GM12878 (cell line): Measurements from ENCODE around the gene ATP2B1. TPM values are rescaled to one million over a fixed set of nuclear protein-coding genes. Genes with fewer than 3 reads are reported as not detected.
A peak's percentile ranks its signal among the peaks of the same experiment; 100 is the strongest.

Source experiments
- ATAC-seq: fragments of 200-7000 bp; cut with Tn5 transposase; 3 replicates; pipeline ENCODE4 v1.9.1; 2020; ENCODE audit warnings: mild to moderate bottlenecking, moderate library complexity
- BruUV-seq: library from RNA; stranded (reverse); fragments of 400-500 nt; replicated peaks from 2 replicates; lab custom pipeline; 2021; lab: Mats Ljungman, UMichigan
- CTCF ChIA-PET: fragments of 300-600 bp; sonication (Branson Sonifier 250); formaldehyde crosslinking; extraction: SDS; loops from one replicate; lab custom pipeline; 2021; ENCODE audit warnings: inconsistent platforms; lab: Yijun Ruan, JAX
- POLR2A ChIA-PET: fragments of 350-600 bp; formaldehyde crosslinking; extraction: SDS; loops from one replicate; lab custom pipeline; 2021; ENCODE audit warnings: inconsistent platforms; lab: Charles Lee
- RAD21 ChIA-PET: fragments of 300-600 bp; sonication (Branson Sonifier 250); formaldehyde crosslinking; loops from one replicate; lab custom pipeline; 2023; ENCODE audit warnings: antibody characterized with exemption; ENCODE audit not compliant: unreplicated experiment; lab: Charles Lee
- SMC1A ChIA-PET: fragments of 300-600 bp; sonication (Branson Sonifier 250); formaldehyde crosslinking; loops from one replicate; lab custom pipeline; 2023; ENCODE audit not compliant: unreplicated experiment, uncharacterized antibody; lab: Charles Lee
- DNase-seq: peaks from one replicate; pipeline ENCODE4 v3.0.0-alpha.2; 2011; ENCODE audit warnings: low read depth, low spot score
- FAIRE-seq: peaks from 3 replicates; lab custom pipeline; 2011; peaks lifted over from hg19 to GRCh38; lab: Jason Lieb, UNC
- H2AFZ ChIP-seq: 2 replicates; pipeline ENCODE4 v1.6.0; 2011; ENCODE audit warnings: low read depth, low read length, control low read depth; ENCODE audit not compliant: control insufficient read depth
- H3K27ac ChIP-seq: 2 replicates; pipeline ENCODE4 v1.5.1; 2011; ENCODE audit warnings: control low read depth; ENCODE audit not compliant: control insufficient read depth, insufficient read depth
- H3K27me3 ChIP-seq, 2 experiments: replicated peaks in 1 of 2; 2 replicates each; pipeline versions ENCODE4 v1.6.0 to v1.6.1; 2011; ENCODE audit warnings: low read length in 1 of 2; ENCODE audit not compliant: control insufficient read depth in 2 of 2, insufficient read depth in 2 of 2
- H3K36me3 ChIP-seq, 2 experiments: 2 replicates each; pipeline ENCODE4 v1.5.1; 2011; ENCODE audit warnings: low read length in 1 of 2; ENCODE audit not compliant: control insufficient read depth in 2 of 2, insufficient read depth in 2 of 2
- H3K4me1 ChIP-seq: 2 replicates; pipeline ENCODE4 v1.6.1; 2011; ENCODE audit warnings: mild to moderate bottlenecking, low read length, moderate library complexity, mixed read lengths; ENCODE audit not compliant: control insufficient read depth, insufficient read depth
- H3K4me2 ChIP-seq: 2 replicates; pipeline ENCODE4 v1.6.0; 2011; ENCODE audit warnings: control low read depth; ENCODE audit not compliant: control insufficient read depth, insufficient read depth
- H3K4me3 ChIP-seq: fragments of 200-600 bp; sonication (generic); 2 replicates; pipeline ENCODE4 v1.5.1; 2016
- H3K79me2 ChIP-seq: 2 replicates; pipeline ENCODE4 v1.6.0; 2011; ENCODE audit warnings: low read length; ENCODE audit not compliant: control insufficient read depth, insufficient read depth
- H3K9ac ChIP-seq: 2 replicates; pipeline ENCODE4 v1.8.0; 2011; ENCODE audit warnings: low read length, control low read depth, mixed read lengths; ENCODE audit not compliant: control insufficient read depth, insufficient read depth
- H3K9me3 ChIP-seq: replicated peaks from 3 replicates; pipeline ENCODE4 v1.5.1; 2011; ENCODE audit warnings: mild to moderate bottlenecking, low read length; ENCODE audit not compliant: control insufficient read depth, insufficient read depth
- H4K20me1 ChIP-seq: 2 replicates; pipeline ENCODE4 v1.6.0; 2011; ENCODE audit not compliant: control insufficient read depth, insufficient read depth
- CHD4 ChIP-seq: fragments of 200-600 bp; sonication (generic); IDR thresholded peaks from 2 replicates; pipeline ENCODE4 v1.6.1; 2016; ENCODE audit warnings: mild to moderate bottlenecking
- ETV6 ChIP-seq, 2 experiments: fragments of 450-650 bp in 1 of 2; IDR thresholded peaks in 1 of 2; conservative IDR thresholded peaks in 1 of 2; 2 replicates each; pipeline ENCODE4 v1.6.1; 2014; ENCODE audit warnings: antibody characterized with exemption in 1 of 2, borderline replicate concordance in 1 of 2, low read depth in 1 of 2, mild to moderate bottlenecking in 1 of 2, moderate library complexity in 1 of 2
- FOXK2 ChIP-seq: fragments of 450-650 bp; IDR thresholded peaks from 2 replicates; pipeline ENCODE4 v1.6.1; 2017; ENCODE audit warnings: mild to moderate bottlenecking, moderate library complexity
- JUND ChIP-seq: IDR thresholded peaks from 2 replicates; pipeline ENCODE4 v1.6.1; 2012; ENCODE audit warnings: low read depth, mild to moderate bottlenecking, low read length, improper control_type of control experiment, moderate library complexity
- MXI1 ChIP-seq: fragments of 150-350 bp; IDR thresholded peaks from 2 replicates; pipeline ENCODE4 v1.6.1; 2011; ENCODE audit warnings: low read depth, mild to moderate bottlenecking, inconsistent platforms, low read length, improper control_type of control experiment
- PBX3 ChIP-seq: IDR thresholded peaks from 2 replicates; pipeline ENCODE4 v1.6.1; 2011; ENCODE audit warnings: mild to moderate bottlenecking, low read depth, low read length, moderate library complexity; ENCODE audit not compliant: insufficient replicate concordance
- PRDM15 ChIP-seq: fragments of 450-650 bp; formaldehyde crosslinking; IDR thresholded peaks from 2 replicates; pipeline ENCODE4 v1.4.0; 2020; ENCODE audit warnings: mild to moderate bottlenecking, moderate library complexity
- RELA ChIP-seq: fragments of 450-650 bp; IDR thresholded peaks from 2 replicates; pipeline ENCODE4 v1.8.0; 2014; ENCODE audit warnings: borderline replicate concordance; ENCODE audit not compliant: partially characterized antibody
- SREBF2 ChIP-seq: IDR thresholded peaks from 2 replicates; pipeline ENCODE4 v1.6.1; 2012; ENCODE audit warnings: mild to moderate bottlenecking, low read length
- USF2 ChIP-seq: IDR thresholded peaks from 2 replicates; pipeline ENCODE4 v1.6.1; 2011; ENCODE audit warnings: low read depth, low read length, improper control_type of control experiment, borderline replicate concordance
- ZBTB4 ChIP-seq: fragments of 450-650 bp; formaldehyde crosslinking; IDR thresholded peaks from 2 replicates; pipeline ENCODE4 v1.4.0; 2022; ENCODE audit warnings: mild to moderate bottlenecking, moderate library complexity
- WGBS: methylation state at CpG from one replicate; pipeline ENCODE4 v1.1.6; 2016; ENCODE audit warnings: low lambda C conversion rate; ENCODE audit not compliant: insufficient replicate concordance, insufficient coverage; ENCODE audit errors: missing lambda C conversion rate; 5-methylcytosine and 5-hydroxymethylcytosine counted together
- in situ Hi-C: fragments of 300-500 bp; cut with MboI; formaldehyde crosslinking; loops from 9 replicates; pipeline ENCODE4 v1.14.3; 2018; ENCODE audit warnings: mixed read lengths
- intact Hi-C: fragments of 100-400 bp; cut with micrococcal nuclease; formaldehyde crosslinking; loops from one replicate; pipeline ENCODE4 v1.14.2; 2022; ENCODE audit not compliant: unreplicated experiment
- polyA plus RNA-seq, 11 experiments: library from polyadenylated mRNA; depleted of rRNA in 4 of 11; unstranded in 6 of 11; stranded (reverse) in 5 of 11; fragments of >200 nt; fragmentation: Nextera tagmentation in 4 of 11; fragmentation: Illumina TruSeq in 1 of 11; extraction: Ambion mirVana in 4 of 11; extraction: Trizol in 1 of 11; gene quantifications; 1 replicate in 1 of 11; 2 replicates in 10 of 11; pipeline versions ENCODE4 v1.2.1 to v1.2.3, GENCODE V29; 2011 to 2016; ENCODE audit warnings: inconsistent platforms in 2 of 11, missing spikeins in 2 of 11, low read depth in 1 of 11
- total RNA-seq, 4 experiments: library from RNA; depleted of rRNA in 3 of 4; stranded (reverse); fragments of >200 nt in 3 of 4; fragmentation: Illumina TruSeq in 1 of 4; extraction: Trizol in 1 of 4; gene quantifications; 2 replicates each; pipeline versions ENCODE4 v1.2.1 to v1.2.3, GENCODE V29; 2013 to 2021

Gene ATP2B1
- total and polyA plus RNA-seq, 10 of the 15 experiments (the other 5 are each of a cell fraction or from before 2014, with no cell fraction given) = 15.9 to 67.8 (median 48.5) TPM

- Histone ChIP-seq H3K27ac (no peak overlapping the region), H3K4me1 (peaks cover 4% of the 10 kb centered on the region; the same call in 1 of the 2 replicates), H3K4me2 (no peak overlapping the region), H3K9me3 (no peaks in the 10 kb centered on the region), H3K4me3 (no peak overlapping the region), H3K36me3 (no peaks in the 10 kb centered on the region), H2AFZ (no peak overlapping the region), H4K20me1 (no peaks in the 10 kb centered on the region), H3K79me2 (no peaks in the 10 kb centered on the region), H3K27me3 (no peaks in the 10 kb centered on the region), H3K9ac (no peak overlapping the region)
- ChIA-PET CTCF (interaction anchor here (0.6 to 6.8 kb wide), 48 partner anchors 9 to 1314 kb away, joined by 3 to 95 read pairs (median 5); partner anchors contain the start of gene POC1B), RAD21 (interaction anchor here (0.8 to 3.4 kb wide), 26 partner anchors 9 to 1398 kb away, joined by 3 to 43 read pairs (median 4); no protein-coding TSS in a partner anchor), SMC1A (interaction anchor here (0.6 to 8.1 kb wide), 43 partner anchors 8 to 732 kb away, joined by 3 to 93 read pairs (median 4); no protein-coding TSS in a partner anchor), POLR2A (no interaction called here)
- ATAC-seq (peak; percentile 94), DNase-seq (peak; percentile 38), FAIRE-seq (peak; percentile 90)
- no TSS peak for BruUV-seq
- 22% methylated on average over 6 of the region's 6 CpGs for WGBS
- intact Hi-C loops = loop anchor here (1.0 to 10.0 kb wide), 9 partner anchors 164 to 1412 kb away; partner anchors contain the start of genes ATP2B1 and CCER1
- in situ Hi-C loops = loop anchor here (5.0 to 10.0 kb wide), 2 partner anchors 559 to 712 kb away; no protein-coding TSS in a partner anchor
- no peak for TF ChIP-seq MXI1
- no peak for TF ChIP-seq SREBF2
- TF ChIP-seq PRDM15 (CRISPR knock-in tag) = no peak
- TF ChIP-seq USF2 = no peak
- TF ChIP-seq PBX3 = no peak
- TF ChIP-seq JUND = no peak
- no peak for TF ChIP-seq RELA
- no peak for TF ChIP-seq ETV6 (conservative IDR thresholded peaks at IDR 0.05 in 1 of 2, IDR thresholded peaks at IDR 0.05 in 1 of 2; ENCODE audit: borderline replicate concordance in 1 of 2, low read depth in 1 of 2)
- no peak for TF ChIP-seq FOXK2
- no peak for TF ChIP-seq ZBTB4 (CRISPR knock-in tag)
- no peak for TF ChIP-seq CHD4
Measured at GRCh38 chr12:89542912-89543592, 165.6 kb downstream of the ATP2B1 start.
